Smooth muscle cell (in vitro differentiated cells): Measurements from ENCODE around the gene TRIM62. TPM values are rescaled to one million over a fixed set of nuclear protein-coding genes. Genes with fewer than 3 reads are reported as not detected.

Source experiments
- DNase-seq: peaks from one replicate; lab custom pipeline; 2025; ENCODE audit not compliant: unreplicated experiment; lab: John Stamatoyannopoulos, UW
- H2AFZ ChIP-seq: fragments of 200-600 bp; sonication (generic); 2 replicates; pipeline ENCODE4 v1.6.0; 2016; ENCODE audit warnings: antibody characterized with exemption, low read depth, mild to moderate bottlenecking
- H3F3A ChIP-seq: fragments of 200-600 bp; sonication (generic); 2 replicates; pipeline ENCODE4 v1.6.0; 2017; ENCODE audit warnings: antibody characterized with exemption, low read depth
- H3K27ac ChIP-seq: fragments of 200-600 bp; sonication (generic); 2 replicates; pipeline ENCODE4 v1.5.1; 2016; ENCODE audit warnings: low read depth, mild to moderate bottlenecking
- H3K27me3 ChIP-seq: fragments of 200-600 bp; sonication (generic); 2 replicates; pipeline ENCODE4 v1.6.1; 2016; ENCODE audit warnings: low read depth, mild to moderate bottlenecking
- H3K36me3 ChIP-seq: fragments of 200-600 bp; sonication (generic); 2 replicates; pipeline ENCODE4 v1.5.1; 2016; ENCODE audit warnings: low read depth
- H3K4me1 ChIP-seq: fragments of 200-600 bp; sonication (generic); 2 replicates; pipeline ENCODE4 v1.5.1; 2016; ENCODE audit warnings: low read depth
- H3K4me2 ChIP-seq: fragments of 200-600 bp; sonication (generic); 2 replicates; pipeline ENCODE4 v1.6.0; 2016; ENCODE audit warnings: mild to moderate bottlenecking
- H3K4me3 ChIP-seq: fragments of 200-600 bp; sonication (generic); 2 replicates; pipeline ENCODE4 v1.5.1; 2016; ENCODE audit warnings: mild to moderate bottlenecking
- H3K79me2 ChIP-seq: fragments of 200-600 bp; sonication (generic); 2 replicates; pipeline ENCODE4 v1.6.0; 2016; ENCODE audit warnings: low read depth, mild to moderate bottlenecking
- H3K9ac ChIP-seq: fragments of 200-600 bp; sonication (generic); 2 replicates; pipeline ENCODE4 v1.6.0; 2016; ENCODE audit warnings: low read depth
- H3K9me3 ChIP-seq: fragments of 200-600 bp; sonication (generic); replicated peaks from 2 replicates; pipeline ENCODE4 v1.5.1; 2016; ENCODE audit warnings: low read depth
- H4K20me1 ChIP-seq: fragments of 200-600 bp; sonication (generic); 2 replicates; pipeline ENCODE4 v1.6.0; 2016; ENCODE audit warnings: low read depth
- CTCF ChIP-seq: fragments of 200-600 bp; sonication (generic); IDR thresholded peaks from 2 replicates; pipeline ENCODE4 v1.5.1; 2017; ENCODE audit warnings: borderline replicate concordance, mild to moderate bottlenecking, antibody characterized with exemption; ENCODE audit not compliant: insufficient read depth, poor library complexity, severe bottlenecking
- WGBS: methylation state at CpG from one replicate; pipeline ENCODE4 v1.1.7; 2016; ENCODE audit warnings: low lambda C conversion rate; 5-methylcytosine and 5-hydroxymethylcytosine counted together
- polyA plus RNA-seq: library from polyadenylated mRNA; unstranded; fragments of >200 nt; fragmentation: Nextera tagmentation; extraction: Ambion mirVana; gene quantifications from 2 replicates; pipeline ENCODE4 v1.2.1, GENCODE V29; 2016
- total RNA-seq: library from RNA; depleted of rRNA; stranded (reverse); fragments of >200 nt; gene quantifications from 2 replicates; pipeline ENCODE4 v1.2.3, GENCODE V29; 2014

Gene TRIM62
- total and polyA plus RNA-seq, 2 experiments from 2014 or later, result 1.3 to 3.9 TPM

GRCh38 chr1:33153650-33154049 is 28.2 kb downstream of the TRIM62 start:
- Histone ChIP-seq H3K27me3 (no peaks in the 10 kb centered on the region), H3K9ac (no peak overlapping the region), H4K20me1 (no peaks in the 10 kb centered on the region), H3K36me3 (no peaks in the 10 kb centered on the region), H2AFZ (no peak overlapping the region), H3K79me2 (no peaks in the 10 kb centered on the region), H3K27ac (no peak overlapping the region), H3K4me2 (no peak overlapping the region), H3F3A (no peaks in the 10 kb centered on the region), H3K4me1 (peaks cover 15% of the 10 kb centered on the region), H3K4me3 (no peak overlapping the region), H3K9me3 (no peaks in the 10 kb centered on the region)
- no peak for DNase-seq
- 93% methylated on average over 2 of the region's 2 CpGs for WGBS
- no peak for TF ChIP-seq CTCF

GRCh38 chr1:33152685-33153432 is 29.0 kb downstream of the TRIM62 start:
- H3K4me3 ChIP-seq, result no peak overlapping the region
- H3K36me3 ChIP-seq, result no peaks in the 10 kb centered on the region
- H3K4me1 ChIP-seq, result peaks cover 15% of the 10 kb centered on the region
- no peaks in the 10 kb centered on the region for H3K79me2 ChIP-seq
- DNase-seq, result no peak
- no peak overlapping the region for H3K4me2 ChIP-seq
- 55% methylated on average over 2 of the region's 2 CpGs for WGBS
- H3F3A ChIP-seq, result no peaks in the 10 kb centered on the region
- no peaks in the 10 kb centered on the region for H3K27me3 ChIP-seq
- no peaks in the 10 kb centered on the region for H4K20me1 ChIP-seq
- H2AFZ ChIP-seq, result no peak overlapping the region
- no peak overlapping the region for H3K9ac ChIP-seq
- H3K9me3 ChIP-seq, result no peaks in the 10 kb centered on the region
- H3K27ac ChIP-seq, result no peak overlapping the region
- no peak for TF ChIP-seq CTCF

- WGBS, result 85% methylated on average over 7 of the region's 7 CpGs
- Histone ChIP-seq H3K27me3 (no peaks in the 10 kb centered on the region), H3K9ac (no peak overlapping the region), H3K9me3 (no peaks in the 10 kb centered on the region), H2AFZ (no peak overlapping the region), H3F3A (no peaks in the 10 kb centered on the region), H4K20me1 (no peaks in the 10 kb centered on the region), H3K27ac (no peak overlapping the region), H3K79me2 (no peaks in the 10 kb centered on the region), H3K4me3 (no peak overlapping the region), H3K4me1 (peaks cover 15% of the 10 kb centered on the region), H3K36me3 (no peaks in the 10 kb centered on the region), H3K4me2 (no peak overlapping the region)
- TF ChIP-seq CTCF, result no peak
- no peak for DNase-seq
Observed at GRCh38 chr1:33151116-33151515, 30.7 kb downstream of the TRIM62 start.

- Histone ChIP-seq H3F3A (no peaks in the 10 kb centered on the region), H3K4me2 (peak overlapping the region; percentile 17), H3K27me3 (no peaks in the 10 kb centered on the region), H3K27ac (no peak overlapping the region), H3K79me2 (no peaks in the 10 kb centered on the region), H2AFZ (no peak overlapping the region), H4K20me1 (no peaks in the 10 kb centered on the region), H3K4me3 (no peak overlapping the region), H3K36me3 (no peaks in the 10 kb centered on the region), H3K9me3 (no peaks in the 10 kb centered on the region), H3K9ac (no peak overlapping the region), H3K4me1 (peaks cover 15% of the 10 kb centered on the region)
- no peak for DNase-seq
- WGBS, result 54% methylated on average over 4 of the region's 4 CpGs
- no peak for TF ChIP-seq CTCF
Observed at GRCh38 chr1:33150522-33150921, 31.3 kb downstream of the TRIM62 start.
